Gastrocnemius medialis (tissue), 4 donors: ENCODE measurements around the gene CLCN6.
A peak's percentile ranks its signal among the peaks of the same experiment; 100 is the strongest.

ENCODE experiments used
- POLR2A ChIP-seq, 2 donors: fragments of 450-650 bp; IDR thresholded peaks; one replicate each; pipeline ENCODE4 v1.6.1; 2017; ENCODE audit warnings: antibody characterized with exemption in 2 of 2, mild to moderate bottlenecking in 2 of 2, moderate library complexity in 2 of 2
- TF ChIP-seq, protein P1 (sequence below), 5 experiments: fragments of 450-650 bp in 3 of 5; fragments of 200-600 bp in 2 of 5; sonication (generic) in 2 of 5; IDR thresholded peaks in 4 of 5; conservative IDR thresholded peaks in 1 of 5; 1 replicate in 4 of 5; 2 replicates in 1 of 5; pipeline ENCODE4 v1.5.1; 2016 to 2019; ENCODE audit warnings: antibody characterized with exemption in 5 of 5, mild to moderate bottlenecking in 3 of 5, moderate library complexity in 3 of 5

GRCh38 chr1:11802616-11802972 is 3.4 kb upstream of the CLCN6 start:
- TF ChIP-seq, protein P1, sequence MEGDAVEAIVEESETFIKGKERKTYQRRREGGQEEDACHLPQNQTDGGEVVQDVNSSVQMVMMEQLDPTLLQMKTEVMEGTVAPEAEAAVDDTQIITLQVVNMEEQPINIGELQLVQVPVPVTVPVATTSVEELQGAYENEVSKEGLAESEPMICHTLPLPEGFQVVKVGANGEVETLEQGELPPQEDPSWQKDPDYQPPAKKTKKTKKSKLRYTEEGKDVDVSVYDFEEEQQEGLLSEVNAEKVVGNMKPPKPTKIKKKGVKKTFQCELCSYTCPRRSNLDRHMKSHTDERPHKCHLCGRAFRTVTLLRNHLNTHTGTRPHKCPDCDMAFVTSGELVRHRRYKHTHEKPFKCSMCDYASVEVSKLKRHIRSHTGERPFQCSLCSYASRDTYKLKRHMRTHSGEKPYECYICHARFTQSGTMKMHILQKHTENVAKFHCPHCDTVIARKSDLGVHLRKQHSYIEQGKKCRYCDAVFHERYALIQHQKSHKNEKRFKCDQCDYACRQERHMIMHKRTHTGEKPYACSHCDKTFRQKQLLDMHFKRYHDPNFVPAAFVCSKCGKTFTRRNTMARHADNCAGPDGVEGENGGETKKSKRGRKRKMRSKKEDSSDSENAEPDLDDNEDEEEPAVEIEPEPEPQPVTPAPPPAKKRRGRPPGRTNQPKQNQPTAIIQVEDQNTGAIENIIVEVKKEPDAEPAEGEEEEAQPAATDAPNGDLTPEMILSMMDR (IDR thresholded peaks at IDR 0.05 in 4 of 5, conservative IDR thresholded peaks at IDR 0.05 in 1 of 5): no peak
- peak; percentile 41 to 72 for TF ChIP-seq POLR2A (IDR thresholded peaks at IDR 0.05)
